Esophagus (tissue), 2 donors: ENCODE results near the gene GLT6D1. TPM values are rescaled to one million over a fixed set of nuclear protein-coding genes. Genes with fewer than 3 reads are reported as not detected.
"Not testable (repeated sequence)": the region's sequence is repeated elsewhere in the genome, so short reads cannot be mapped to it uniquely, and the experiment has no call there.

Experiments
- H3K27ac ChIP-seq, 2 donors: one replicate each; pipeline ENCODE4 v1.5.1; 2013; ENCODE audit warnings: low read depth in 2 of 2, mild to moderate bottlenecking in 2 of 2, inconsistent platforms in 1 of 2, low read length in 1 of 2, moderate library complexity in 1 of 2
- H3K27me3 ChIP-seq, 2 donors: one replicate each; pipeline ENCODE4 v1.6.1; 2013; ENCODE audit warnings: low read length in 2 of 2, control low read depth in 1 of 2, mild to moderate bottlenecking in 1 of 2; ENCODE audit not compliant: insufficient read depth in 2 of 2, control insufficient read depth in 1 of 2
- H3K36me3 ChIP-seq, 2 donors: one replicate each; pipeline ENCODE4 v1.6.1; 2013; ENCODE audit warnings: low read length in 1 of 2; ENCODE audit not compliant: control insufficient read depth in 2 of 2, insufficient read depth in 2 of 2
- H3K4me1 ChIP-seq, 2 donors: one replicate each; pipeline ENCODE4 v1.6.1; 2013; ENCODE audit warnings: low read length in 1 of 2; ENCODE audit not compliant: control insufficient read depth in 2 of 2, insufficient read depth in 2 of 2
- H3K4me3 ChIP-seq, 2 donors: one replicate each; pipeline ENCODE4 v1.5.1; 2013; ENCODE audit warnings: low read length in 2 of 2, mild to moderate bottlenecking in 2 of 2, low read depth in 1 of 2, moderate library complexity in 1 of 2
- H3K9me3 ChIP-seq, 2 donors: one replicate each; pipeline ENCODE4 v1.6.1; 2013; ENCODE audit warnings: mild to moderate bottlenecking in 2 of 2, low read depth in 1 of 2, low read length in 1 of 2, moderate library complexity in 1 of 2; ENCODE audit not compliant: control insufficient read depth in 2 of 2, insufficient read depth in 1 of 2
- WGBS, 2 donors: extraction: QIAGEN DNeasy Blood & Tissue Kit; methylation state at CpG; one replicate each; pipeline ENCODE4 v1.1.7; 2013; 5-methylcytosine and 5-hydroxymethylcytosine counted together
- polyA plus RNA-seq, 2 donors: library from polyadenylated mRNA; stranded (reverse); fragments of 200-250 nt; gene quantifications; one replicate each; pipeline ENCODE4 v1.2.3, GENCODE V29; 2013
- donor health status: healthy with polysubstance abuse.
- donor health status: Bipolar disorder and iron deficiency.

Gene GLT6D1
- polyA plus RNA-seq, 2 donors = not detected

DNA sequence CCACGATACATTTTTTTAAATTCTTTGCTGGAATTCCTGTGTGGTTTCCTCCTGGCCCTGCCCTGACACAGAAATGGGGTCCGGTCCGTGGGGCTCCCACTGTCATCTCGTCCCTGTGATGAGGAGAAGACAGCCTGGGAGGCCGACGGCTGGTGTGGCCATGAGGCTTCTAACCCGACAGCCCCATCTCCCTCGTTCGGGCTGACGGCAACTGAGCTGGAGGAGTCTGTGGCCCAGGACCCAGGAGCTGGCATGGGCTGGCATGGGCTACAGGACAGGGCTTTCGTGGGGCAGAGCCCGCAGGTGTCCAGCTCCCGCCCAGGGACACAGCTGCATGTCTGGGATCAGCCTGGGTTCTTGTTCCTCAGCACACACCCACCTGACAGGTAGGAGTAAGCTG, 37.6 kb upstream of the GLT6D1 start:
- H3K4me3 ChIP-seq = no peak overlapping the region
- H3K27ac ChIP-seq = no peak overlapping the region
- H3K36me3 ChIP-seq = no peaks in the 10 kb centered on the region
- H3K27me3 ChIP-seq = no peaks in the 10 kb centered on the region
- no peaks in the 10 kb centered on the region for H3K4me1 ChIP-seq
- WGBS, 2 donors = 82% methylated on average over 13 of the region's 13 CpGs
- H3K9me3 ChIP-seq = peaks cover 0 to 3% of the 10 kb centered on the region in 2 donors

DNA sequence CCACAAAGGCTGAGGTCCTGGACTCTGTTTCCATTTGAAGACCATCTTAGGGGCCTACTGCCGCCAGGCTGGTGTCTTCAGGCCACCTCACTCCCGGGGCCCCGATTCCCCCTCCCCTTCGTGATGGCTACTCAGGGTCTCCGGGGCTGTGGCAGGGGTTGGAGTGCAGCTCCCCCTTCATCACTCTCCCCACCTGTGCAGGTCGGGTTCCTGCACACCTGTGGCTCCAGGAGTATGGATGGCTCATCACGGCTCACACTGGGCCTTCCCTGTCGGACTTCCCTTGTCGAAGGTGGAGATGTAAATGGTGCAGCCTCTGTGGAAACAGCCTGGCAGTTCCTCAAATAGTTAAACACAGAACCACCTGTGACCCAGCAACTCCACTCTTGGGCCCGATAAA, 35.6 kb upstream of the GLT6D1 start:
- 74 to 84% methylated on average over 10 of the region's 10 CpGs for WGBS, 2 donors
- Histone ChIP-seq H3K4me3 (no peak overlapping the region), H3K9me3 (no peaks in the 10 kb centered on the region), H3K27ac (no peak overlapping the region), H3K27me3 (no peaks in the 10 kb centered on the region), H3K36me3 (no peaks in the 10 kb centered on the region), H3K4me1 (no peaks in the 10 kb centered on the region)

DNA sequence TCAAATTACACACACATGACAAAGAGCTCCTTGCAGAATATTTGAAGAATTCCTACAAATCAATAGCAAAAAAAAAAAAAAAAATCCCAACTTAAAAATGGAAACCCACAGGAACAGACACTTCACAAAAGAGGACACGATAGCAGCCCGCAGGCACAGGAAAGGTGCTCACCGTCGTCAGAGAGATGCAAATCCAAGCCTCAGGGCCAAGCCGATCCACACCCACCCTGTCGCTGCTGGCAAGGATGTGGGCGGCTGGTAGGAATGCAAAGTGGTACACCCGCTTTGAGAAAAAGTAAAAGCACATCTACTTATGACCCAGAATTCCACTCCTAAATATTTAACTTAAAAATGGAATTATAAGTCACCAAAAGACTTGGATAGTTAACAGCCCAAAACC, 34.6 kb upstream of the GLT6D1 start:
- Histone ChIP-seq H3K27me3 (no peaks in the 10 kb centered on the region), H3K9me3 (peaks cover 0 to 2% of the 10 kb centered on the region in 2 donors), H3K27ac (no peak overlapping the region), H3K4me3 (no peak overlapping the region), H3K4me1 (no peaks in the 10 kb centered on the region), H3K36me3 (no peaks in the 10 kb centered on the region)
- 65 to 66% methylated on average over 8 of the region's 8 CpGs for WGBS, 2 donors

DNA sequence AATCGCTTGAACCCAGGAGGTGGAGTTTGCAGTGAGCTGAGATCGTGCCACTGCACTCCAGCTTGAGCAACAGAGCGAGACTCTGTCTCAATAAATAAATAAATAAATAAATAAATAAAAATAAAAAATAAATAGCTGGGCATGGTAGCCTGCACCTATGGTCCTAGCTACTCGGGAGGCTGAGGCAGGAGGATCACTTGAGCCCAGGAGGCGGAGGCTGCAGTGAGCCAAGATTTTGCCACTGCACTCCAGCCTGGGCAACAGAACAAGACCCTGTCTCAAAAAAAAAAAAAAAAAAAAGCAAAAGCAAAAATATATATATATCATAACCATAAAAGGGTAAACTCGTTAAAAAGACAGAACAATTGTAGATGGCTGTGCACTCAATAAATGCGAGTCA, 33.4 kb upstream of the GLT6D1 start:
- WGBS, 2 donors = 86 to 91% methylated on average over 7 of the region's 7 CpGs
- not testable (repeated sequence) for H3K4me3 ChIP-seq, H3K4me1 ChIP-seq, H3K27me3 ChIP-seq, H3K36me3 ChIP-seq, H3K27ac ChIP-seq, H3K9me3 ChIP-seq

DNA sequence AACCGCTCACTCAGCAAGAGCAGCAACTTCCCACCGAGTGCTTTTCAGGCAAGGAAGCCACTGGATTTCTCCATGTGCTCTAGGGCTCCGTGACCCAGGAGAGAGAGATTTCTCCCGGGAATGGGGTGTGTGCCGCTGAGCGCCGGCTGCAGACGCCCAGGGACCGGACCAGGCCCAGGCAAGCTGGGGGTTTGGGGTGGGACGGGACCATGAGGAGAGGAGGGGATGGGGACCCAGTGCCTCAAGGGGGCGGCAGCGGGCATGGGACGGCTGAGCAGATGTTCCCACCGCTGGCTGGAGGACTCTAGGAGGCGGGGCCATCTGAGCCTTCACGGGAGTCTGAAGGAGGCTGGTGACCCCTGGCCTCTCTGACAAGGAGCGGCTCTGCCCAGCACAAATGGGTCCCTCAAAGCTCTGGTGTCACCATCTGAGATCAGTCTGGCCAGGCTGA, 32.3 kb upstream of the GLT6D1 start:
- Histone ChIP-seq H3K4me3 (no peak overlapping the region), H3K4me1 (no peaks in the 10 kb centered on the region), H3K27ac (no peak overlapping the region), H3K9me3 (peaks cover 0 to 2% of the 10 kb centered on the region in 2 donors), H3K27me3 (no peaks in the 10 kb centered on the region), H3K36me3 (no peaks in the 10 kb centered on the region)
- 50 to 54% methylated on average over 15 to 17 of the region's 17 CpGs for WGBS, 2 donors

DNA sequence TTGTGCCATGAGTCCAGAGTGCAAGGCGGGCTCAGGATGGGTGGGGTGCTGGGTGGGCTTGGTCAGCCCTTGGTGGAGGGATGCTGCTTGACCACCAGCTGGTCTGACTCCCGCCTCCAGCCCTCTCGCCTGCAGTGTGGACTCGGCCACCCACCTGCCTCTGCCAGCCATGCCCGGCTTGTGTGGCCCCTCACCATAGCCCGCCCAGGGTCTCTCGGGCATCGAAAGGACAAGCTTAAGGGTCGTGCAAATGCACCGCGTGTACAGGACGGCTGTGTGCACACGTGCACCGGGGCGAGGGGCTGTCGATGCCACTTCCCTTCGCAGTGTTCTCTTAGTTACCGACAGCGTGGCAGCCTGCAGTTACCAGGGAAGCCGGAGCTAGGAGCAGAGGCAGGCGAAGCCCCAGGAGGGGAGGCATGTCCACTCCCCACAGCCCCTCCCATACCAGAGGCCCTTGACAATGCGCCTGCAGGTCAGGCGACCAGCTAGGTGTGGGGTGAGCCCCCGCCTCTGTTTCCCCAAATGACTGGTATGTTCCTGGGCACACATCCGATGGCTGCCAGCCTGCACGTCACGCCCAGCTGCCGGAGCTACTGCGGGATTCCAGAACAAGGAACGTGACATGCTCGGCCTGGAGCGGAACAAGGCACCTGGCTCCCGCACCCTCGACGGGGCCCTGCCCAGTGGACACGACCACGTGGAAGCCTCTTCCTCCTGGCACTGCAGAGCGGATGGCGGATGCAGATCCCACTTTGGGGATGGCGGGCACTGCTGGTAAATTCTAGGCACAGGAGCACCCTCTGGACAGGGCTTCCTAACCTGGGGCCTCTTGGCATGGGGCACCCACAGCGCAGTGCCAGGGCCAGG, 31.6 kb upstream of the GLT6D1 start:
- H3K9me3 ChIP-seq = peaks cover 0 to 2% of the 10 kb centered on the region in 2 donors
- no peak overlapping the region for H3K4me3 ChIP-seq
- 80 to 84% methylated on average over 41 of the region's 41 CpGs for WGBS, 2 donors
- H3K27ac ChIP-seq = no peak overlapping the region
- H3K4me1 ChIP-seq = no peaks in the 10 kb centered on the region
- no peaks in the 10 kb centered on the region for H3K27me3 ChIP-seq
- no peaks in the 10 kb centered on the region for H3K36me3 ChIP-seq

DNA sequence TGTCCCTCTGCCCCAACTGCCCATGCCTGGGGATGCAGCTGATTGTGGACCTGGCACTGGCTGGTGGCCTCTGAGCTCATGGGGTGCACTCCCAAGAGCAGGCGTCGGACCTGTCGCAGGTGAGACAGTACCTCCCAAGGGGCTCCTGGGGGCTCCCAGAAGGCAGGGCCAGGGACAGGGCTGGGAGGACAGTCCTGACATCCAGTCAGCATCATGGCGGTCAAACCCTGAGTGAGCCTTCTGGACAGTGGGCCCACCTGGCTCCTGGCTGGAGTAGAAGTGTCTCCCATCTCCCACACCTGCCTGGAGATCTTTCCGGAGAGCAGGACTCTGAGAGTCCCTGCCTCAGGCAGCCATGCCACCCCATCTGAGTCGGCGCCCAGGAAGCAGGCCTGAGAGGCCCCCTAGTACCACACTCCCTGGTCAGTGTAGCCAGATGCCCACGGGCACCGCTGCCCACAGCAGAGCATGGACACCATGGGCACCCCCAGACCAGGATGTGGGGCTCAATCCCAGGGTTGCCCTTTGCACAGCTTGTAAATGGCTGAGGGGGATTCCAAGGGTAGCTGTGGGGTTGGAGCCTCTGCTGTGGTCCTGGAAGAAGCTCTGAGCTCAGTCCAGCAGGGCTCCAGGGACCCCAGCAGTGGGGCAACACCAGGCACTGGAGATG, 30.4 kb upstream of the GLT6D1 start:
- Histone ChIP-seq H3K4me3 (no peak overlapping the region), H3K27ac (no peak overlapping the region), H3K9me3 (peaks cover 0 to 2% of the 10 kb centered on the region in 2 donors), H3K27me3 (no peaks in the 10 kb centered on the region), H3K36me3 (no peaks in the 10 kb centered on the region), H3K4me1 (no peaks in the 10 kb centered on the region)
- 93 to 94% methylated on average over 9 of the region's 9 CpGs for WGBS, 2 donors

DNA sequence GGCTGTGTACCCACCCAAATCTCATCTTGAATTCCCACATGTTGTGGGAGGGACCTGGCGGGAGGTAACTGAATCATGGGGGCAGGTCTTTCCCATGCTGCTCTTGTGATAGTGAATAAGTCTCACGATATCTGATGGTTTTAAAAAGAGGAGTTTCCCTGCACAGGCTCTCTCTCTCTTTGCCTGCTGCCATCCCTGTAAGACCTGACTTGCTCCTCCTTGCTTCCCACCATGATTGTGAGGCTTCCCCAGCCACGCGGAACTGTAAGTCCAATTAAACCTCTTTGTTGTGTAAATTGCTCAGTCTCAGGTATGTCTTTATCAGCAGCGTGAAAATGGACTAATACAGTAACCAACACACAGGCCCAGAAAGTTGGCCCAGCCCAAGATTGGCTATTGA, 29.7 kb upstream of the GLT6D1 start:
- H3K27me3 ChIP-seq, H3K4me3 ChIP-seq, H3K4me1 ChIP-seq, H3K9me3 ChIP-seq, H3K27ac ChIP-seq, H3K36me3 ChIP-seq: not testable (repeated sequence)
- 87 to 91% methylated on average over 5 of the region's 5 CpGs for WGBS, 2 donors

DNA sequence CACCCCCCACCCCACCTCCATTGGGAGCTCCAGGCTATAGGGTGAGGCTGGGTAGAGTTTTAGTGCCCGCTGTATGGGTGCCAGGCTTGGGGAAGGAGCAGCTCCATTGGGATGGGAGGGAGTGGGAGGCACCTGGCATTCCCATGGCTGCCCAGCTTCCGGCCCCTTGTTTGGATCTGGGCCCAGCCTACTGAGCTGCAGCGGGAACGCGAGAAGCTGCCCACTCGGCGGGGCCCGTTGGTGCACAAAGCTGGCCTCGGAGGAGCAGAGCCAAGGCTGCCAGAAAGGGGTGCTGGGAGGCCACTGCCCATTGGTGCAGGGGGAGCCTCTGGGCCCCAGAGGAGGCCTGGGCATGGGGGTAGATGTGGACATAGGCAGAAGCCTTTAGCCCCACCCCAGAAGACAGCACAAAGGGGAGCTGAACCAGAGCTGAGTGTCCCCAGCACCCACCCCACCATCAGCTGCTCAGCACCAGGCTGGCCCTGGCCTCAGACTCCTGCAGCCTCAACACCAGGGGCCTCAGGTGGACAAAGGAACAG, 28.2 kb upstream of the GLT6D1 start:
- Histone ChIP-seq H3K9me3 (peaks cover 0 to 2% of the 10 kb centered on the region in 2 donors), H3K4me1 (no peaks in the 10 kb centered on the region), H3K4me3 (no peak overlapping the region), H3K27ac (no peak overlapping the region), H3K27me3 (no peaks in the 10 kb centered on the region), H3K36me3 (no peaks in the 10 kb centered on the region)
- 70 to 71% methylated on average over 9 of the region's 9 CpGs for WGBS, 2 donors
